Mammary epithelial cell (primary cell): Measurements from ENCODE around the gene NANOG.

Source experiments
- CTCF ChIP-seq, 2 donors: IDR thresholded peaks in 1 of 2; conservative IDR thresholded peaks in 1 of 2; 2 replicates each; pipeline ENCODE4 v1.5.1; 2011 to 2012; ENCODE audit warnings: inconsistent platforms in 2 of 2, low read length in 2 of 2, mild to moderate bottlenecking in 2 of 2, control low read depth in 1 of 2, low read depth in 1 of 2; ENCODE audit not compliant: insufficient read depth in 1 of 2; ENCODE audit errors: extremely low read depth in 1 of 2
- EZH2 ChIP-seq: IDR thresholded peaks from 2 replicates; pipeline ENCODE4 v1.6.1; 2012; ENCODE audit warnings: low read length, inconsistent platforms, borderline replicate concordance

DNA sequence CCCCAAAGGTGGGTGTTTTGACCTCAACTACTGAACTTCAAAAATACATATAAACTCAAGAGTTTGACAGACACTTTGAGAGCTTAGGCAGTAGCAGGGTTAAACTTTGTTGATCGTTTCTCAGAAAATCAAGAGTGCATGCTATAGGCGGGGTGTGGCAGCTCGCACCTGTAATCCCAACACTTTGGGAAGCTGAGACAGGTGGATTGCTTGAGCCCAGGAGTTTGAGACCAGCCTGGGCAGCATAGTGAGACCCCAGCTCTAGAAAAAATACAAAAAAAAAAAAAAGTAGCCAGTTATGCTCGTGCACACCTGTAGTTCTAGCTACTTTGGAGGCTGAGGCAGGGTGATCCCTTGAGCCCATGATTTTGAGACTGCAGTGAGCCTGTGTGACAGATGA is 12.3 kb downstream of the NANOG start:
- no peak for TF ChIP-seq CTCF (conservative IDR thresholded peaks at IDR 0.05 in 1 of 2, IDR thresholded peaks at IDR 0.05 in 1 of 2; ENCODE audit: extremely low read depth in 1 of 2, insufficient read depth in 1 of 2, low read depth in 1 of 2, low read length in 2 of 2)
- no peak for TF ChIP-seq EZH2
